Skeletal muscle satellite cell (primary cell): Measurements from ENCODE around the gene FOXP1.

Experiments used
- H3K27me3 ChIP-seq: 2 replicates; pipeline ENCODE4 v1.7.0; 2013; ENCODE audit warnings: low read length; ENCODE audit not compliant: control insufficient read depth, insufficient read depth
- H3K36me3 ChIP-seq: 2 replicates; pipeline ENCODE4 v1.7.0; 2013; ENCODE audit warnings: mild to moderate bottlenecking, control low read depth, low read length; ENCODE audit not compliant: insufficient read depth
- H3K4me1 ChIP-seq: 2 replicates; pipeline ENCODE4 v1.7.0; 2013; ENCODE audit warnings: low read length; ENCODE audit not compliant: control insufficient read depth, insufficient read depth
- H3K4me2 ChIP-seq: 2 replicates; pipeline ENCODE4 v1.7.0; 2013; ENCODE audit warnings: mild to moderate bottlenecking, low read length
- H3K4me3 ChIP-seq: 2 replicates; pipeline ENCODE4 v1.7.0; 2013; ENCODE audit warnings: low read length
- H3K9ac ChIP-seq: 2 replicates; pipeline ENCODE4 v1.7.0; 2013; ENCODE audit warnings: mild to moderate bottlenecking, low read depth, low read length, moderate library complexity
- H3K9me3 ChIP-seq: replicated peaks from 2 replicates; pipeline ENCODE4 v1.7.0; 2013; ENCODE audit warnings: mild to moderate bottlenecking, control low read depth, low read length

The FOXP1 gene

DNA sequence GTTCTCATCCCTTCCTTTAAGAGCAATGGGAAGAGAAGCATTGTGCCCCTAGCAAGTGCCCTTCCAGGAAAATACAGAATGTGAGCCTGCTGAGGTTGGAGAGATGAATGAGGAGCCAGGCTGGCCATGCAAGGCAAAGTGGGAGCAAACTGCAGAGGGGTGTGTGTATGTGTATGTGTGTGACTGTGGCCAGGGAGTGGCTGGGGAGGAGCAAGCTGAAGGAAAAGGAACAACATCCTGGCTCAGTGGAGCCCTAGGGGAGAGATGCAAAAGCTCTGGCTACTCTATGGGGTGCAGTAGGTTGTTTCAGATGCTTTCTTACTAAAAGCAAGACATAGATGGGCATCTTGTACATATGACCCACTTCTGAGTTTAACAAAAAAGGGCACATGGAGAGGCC, 20.6 kb downstream of the FOXP1 start:
- H3K27me3 ChIP-seq: no peaks in the 10 kb centered on the region
- H3K4me2 ChIP-seq: no peak overlapping the region
- no peaks in the 10 kb centered on the region for H3K36me3 ChIP-seq
- H3K4me1 ChIP-seq: peaks cover 6% of the 10 kb centered on the region
- no peak overlapping the region for H3K4me3 ChIP-seq
- H3K9ac ChIP-seq: no peak overlapping the region
- no peaks in the 10 kb centered on the region for H3K9me3 ChIP-seq

DNA sequence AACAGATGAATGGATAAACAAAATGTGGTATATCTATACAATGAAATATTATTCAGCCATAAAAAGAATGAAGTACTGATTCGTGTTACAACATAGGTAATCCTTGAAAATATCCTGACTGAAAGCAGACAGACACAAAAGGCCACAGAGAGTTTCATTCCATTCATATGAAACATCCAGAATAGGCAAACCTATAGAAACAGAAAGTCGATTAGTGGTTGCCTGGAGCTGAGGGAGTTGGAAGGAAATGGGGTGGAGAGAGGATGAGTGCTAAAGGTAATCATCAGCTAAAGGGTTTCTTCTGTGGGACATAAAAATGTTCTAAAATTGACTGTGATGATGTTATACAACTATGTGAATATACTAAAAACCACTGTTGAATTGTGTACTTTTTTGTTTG, 22.9 kb downstream of the FOXP1 start:
- Histone ChIP-seq H3K36me3 (no peaks in the 10 kb centered on the region), H3K27me3 (no peaks in the 10 kb centered on the region), H3K4me2 (no peak overlapping the region), H3K4me3 (no peak overlapping the region), H3K9ac (no peak overlapping the region), H3K9me3 (no peaks in the 10 kb centered on the region), H3K4me1 (peaks cover 6% of the 10 kb centered on the region)

DNA sequence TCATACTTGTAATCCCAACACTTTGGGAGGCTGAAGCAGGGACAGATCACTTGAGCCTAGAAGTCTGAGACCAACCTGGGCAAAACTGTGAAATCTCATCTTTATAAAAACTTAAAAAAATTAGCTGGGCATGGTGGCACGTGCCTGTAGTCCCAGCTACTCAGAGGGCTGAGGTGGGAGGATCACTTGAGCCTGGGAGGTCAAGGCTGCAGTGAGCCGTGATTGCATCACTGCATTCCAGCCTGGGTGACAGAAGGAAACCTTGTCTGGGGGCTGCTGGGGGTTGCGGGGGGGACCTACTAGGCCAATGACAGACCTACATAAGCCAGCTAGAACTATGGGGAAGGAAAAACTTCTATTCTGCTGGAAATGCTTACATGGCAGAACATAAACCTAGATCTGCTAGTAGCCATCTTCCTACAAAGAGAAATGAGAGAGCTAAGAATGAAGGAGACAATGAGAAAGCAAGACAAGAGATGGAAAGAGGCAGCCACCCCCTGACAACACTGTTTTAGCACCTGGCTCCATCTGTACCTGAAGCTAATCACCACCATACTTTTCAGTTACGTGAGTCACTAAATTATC, 23.9 kb downstream of the FOXP1 start:
- no peak overlapping the region for H3K4me2 ChIP-seq
- H3K4me1 ChIP-seq: peaks cover 6% of the 10 kb centered on the region
- no peak overlapping the region for H3K4me3 ChIP-seq
- H3K36me3 ChIP-seq: no peaks in the 10 kb centered on the region
- H3K9me3 ChIP-seq: no peaks in the 10 kb centered on the region
- no peaks in the 10 kb centered on the region for H3K27me3 ChIP-seq
- H3K9ac ChIP-seq: no peak overlapping the region

DNA sequence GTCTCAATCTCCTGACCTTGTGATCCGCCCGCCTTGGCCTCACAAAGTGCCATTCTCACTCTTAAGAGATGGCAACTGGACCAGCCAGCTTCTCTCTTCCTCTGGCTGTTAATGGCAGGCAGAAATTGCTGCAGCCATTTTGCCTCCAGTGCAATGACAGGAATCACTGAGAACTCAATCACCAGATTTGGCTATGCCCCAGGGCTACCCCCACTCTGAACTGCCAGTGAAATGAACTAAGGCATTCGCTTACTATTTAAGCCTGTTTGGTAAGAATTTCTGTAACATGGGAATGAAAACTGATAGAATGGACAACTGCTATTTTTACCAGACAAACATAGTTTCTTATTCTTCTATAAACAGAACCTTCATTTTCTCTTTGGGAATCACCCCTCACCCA, 24.5 kb downstream of the FOXP1 start:
- no peaks in the 10 kb centered on the region for H3K27me3 ChIP-seq
- H3K36me3 ChIP-seq: no peaks in the 10 kb centered on the region
- no peaks in the 10 kb centered on the region for H3K9me3 ChIP-seq
- H3K4me2 ChIP-seq: no peak overlapping the region
- no peak overlapping the region for H3K4me3 ChIP-seq
- no peak overlapping the region for H3K9ac ChIP-seq
- H3K4me1 ChIP-seq: peaks cover 6% of the 10 kb centered on the region

DNA sequence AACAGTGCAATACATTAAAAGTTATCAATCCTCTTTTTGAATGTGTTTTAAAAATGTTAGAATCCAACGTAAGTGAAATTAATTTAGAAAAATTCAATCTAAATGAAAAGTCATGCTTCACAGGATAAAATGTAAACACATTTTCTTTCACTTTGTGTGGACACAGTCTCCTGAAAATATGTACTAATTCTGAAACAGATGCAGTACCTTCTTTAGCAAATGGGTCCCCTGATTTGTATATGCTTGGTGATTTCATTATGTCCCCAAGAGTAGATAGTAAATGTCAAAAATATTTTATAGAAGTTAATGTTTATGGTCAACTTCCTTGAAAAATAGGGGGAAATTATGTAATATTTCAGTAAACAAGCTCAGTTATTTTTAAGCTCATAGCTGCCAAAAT, 28.9 kb downstream of the FOXP1 start:
- Histone ChIP-seq H3K4me3 (no peak overlapping the region), H3K9ac (no peak overlapping the region), H3K27me3 (no peaks in the 10 kb centered on the region), H3K9me3 (no peaks in the 10 kb centered on the region), H3K36me3 (no peaks in the 10 kb centered on the region), H3K4me2 (no peak overlapping the region), H3K4me1 (peaks cover 25% of the 10 kb centered on the region)

DNA sequence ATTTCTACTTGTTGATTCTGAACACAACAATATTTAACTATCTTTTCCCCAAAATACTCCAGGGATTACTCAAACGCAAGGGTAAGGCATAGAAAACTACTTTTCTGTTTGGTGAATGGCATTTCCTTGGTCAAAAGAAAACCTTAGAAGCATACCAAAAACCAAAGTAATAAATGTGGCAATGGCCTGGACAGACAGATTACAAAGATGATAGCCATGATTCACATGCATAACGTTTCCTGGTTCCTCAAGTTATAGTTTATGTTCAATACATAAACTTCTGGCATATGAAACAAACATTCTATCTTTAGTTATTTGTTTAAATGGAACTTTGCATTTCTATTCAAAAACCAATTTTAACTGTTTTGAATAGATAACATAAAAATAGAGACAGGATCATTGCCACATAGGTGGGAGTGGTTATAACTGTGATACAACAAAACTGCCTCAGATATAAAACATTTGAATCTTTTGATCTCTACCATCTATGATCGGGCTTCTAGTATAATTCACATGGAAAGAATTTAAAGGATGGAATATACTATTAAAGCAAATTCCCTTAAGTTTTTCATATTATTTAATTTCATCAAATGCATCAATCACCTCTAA, 32.1 kb downstream of the FOXP1 start:
- Histone ChIP-seq H3K4me1 (peaks cover 21% of the 10 kb centered on the region), H3K4me2 (peak overlapping the region; percentile 56), H3K27me3 (no peaks in the 10 kb centered on the region), H3K9me3 (no peaks in the 10 kb centered on the region), H3K36me3 (no peaks in the 10 kb centered on the region), H3K9ac (peak overlapping the region; percentile 13), H3K4me3 (no peak overlapping the region)

DNA sequence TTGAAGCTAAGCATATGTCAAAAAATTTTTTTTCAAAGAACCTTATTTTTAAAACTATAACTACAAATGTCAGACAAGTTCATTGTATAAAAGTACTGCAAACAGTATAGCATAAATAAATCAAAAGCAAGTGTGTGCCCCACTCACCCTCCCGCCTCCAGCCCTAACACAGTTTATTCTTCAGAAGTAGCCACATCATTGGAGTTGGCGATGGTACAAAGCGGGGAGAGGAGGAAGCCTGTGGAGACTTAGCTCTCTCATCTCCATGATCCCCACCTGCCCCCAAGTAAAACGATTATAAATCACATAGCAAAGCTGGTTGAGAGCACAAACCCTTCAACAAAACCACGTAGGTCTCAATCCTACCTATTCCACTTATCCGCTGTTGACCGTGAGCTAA, 33.6 kb downstream of the FOXP1 start:
- H3K4me3 ChIP-seq: no peak overlapping the region
- no peak overlapping the region for H3K4me2 ChIP-seq
- H3K9ac ChIP-seq: no peak overlapping the region
- H3K4me1 ChIP-seq: peaks cover 21% of the 10 kb centered on the region
- no peaks in the 10 kb centered on the region for H3K27me3 ChIP-seq
- no peaks in the 10 kb centered on the region for H3K36me3 ChIP-seq
- no peaks in the 10 kb centered on the region for H3K9me3 ChIP-seq

DNA sequence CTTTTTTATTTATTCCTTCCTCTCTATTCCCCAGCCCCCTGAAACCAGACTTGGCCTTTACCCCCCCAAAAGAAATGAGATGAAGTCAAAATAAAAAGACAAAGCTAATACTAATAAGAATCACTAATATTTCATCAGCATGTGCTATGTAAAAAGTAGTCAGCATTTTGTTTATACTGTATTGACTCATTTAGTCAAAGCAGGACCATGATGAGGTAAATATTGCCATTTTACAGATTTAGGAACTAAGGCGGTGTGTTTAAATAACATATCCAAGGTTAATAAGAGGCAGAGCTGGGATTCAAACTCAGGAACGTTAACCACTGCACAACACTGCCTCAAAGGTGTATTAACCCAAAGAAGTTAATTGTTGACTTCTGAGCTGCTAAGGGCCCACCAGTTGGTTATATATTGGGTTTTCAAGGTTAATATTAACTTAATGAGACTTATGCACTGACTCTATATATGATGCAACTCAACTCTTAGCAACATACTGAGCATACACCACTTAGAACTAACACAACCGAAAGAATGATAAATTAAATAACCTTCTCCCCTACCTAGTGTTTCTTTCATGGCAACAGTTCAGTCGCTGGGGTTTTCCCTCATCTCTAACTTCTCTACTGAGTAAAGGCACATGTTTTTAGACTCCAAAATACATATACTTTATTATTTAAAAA, 34.7 kb downstream of the FOXP1 start:
- Histone ChIP-seq H3K27me3 (no peaks in the 10 kb centered on the region), H3K9ac (no peak overlapping the region), H3K9me3 (no peaks in the 10 kb centered on the region), H3K4me2 (no peak overlapping the region), H3K4me3 (no peak overlapping the region), H3K4me1 (peaks cover 21% of the 10 kb centered on the region), H3K36me3 (no peaks in the 10 kb centered on the region)

DNA sequence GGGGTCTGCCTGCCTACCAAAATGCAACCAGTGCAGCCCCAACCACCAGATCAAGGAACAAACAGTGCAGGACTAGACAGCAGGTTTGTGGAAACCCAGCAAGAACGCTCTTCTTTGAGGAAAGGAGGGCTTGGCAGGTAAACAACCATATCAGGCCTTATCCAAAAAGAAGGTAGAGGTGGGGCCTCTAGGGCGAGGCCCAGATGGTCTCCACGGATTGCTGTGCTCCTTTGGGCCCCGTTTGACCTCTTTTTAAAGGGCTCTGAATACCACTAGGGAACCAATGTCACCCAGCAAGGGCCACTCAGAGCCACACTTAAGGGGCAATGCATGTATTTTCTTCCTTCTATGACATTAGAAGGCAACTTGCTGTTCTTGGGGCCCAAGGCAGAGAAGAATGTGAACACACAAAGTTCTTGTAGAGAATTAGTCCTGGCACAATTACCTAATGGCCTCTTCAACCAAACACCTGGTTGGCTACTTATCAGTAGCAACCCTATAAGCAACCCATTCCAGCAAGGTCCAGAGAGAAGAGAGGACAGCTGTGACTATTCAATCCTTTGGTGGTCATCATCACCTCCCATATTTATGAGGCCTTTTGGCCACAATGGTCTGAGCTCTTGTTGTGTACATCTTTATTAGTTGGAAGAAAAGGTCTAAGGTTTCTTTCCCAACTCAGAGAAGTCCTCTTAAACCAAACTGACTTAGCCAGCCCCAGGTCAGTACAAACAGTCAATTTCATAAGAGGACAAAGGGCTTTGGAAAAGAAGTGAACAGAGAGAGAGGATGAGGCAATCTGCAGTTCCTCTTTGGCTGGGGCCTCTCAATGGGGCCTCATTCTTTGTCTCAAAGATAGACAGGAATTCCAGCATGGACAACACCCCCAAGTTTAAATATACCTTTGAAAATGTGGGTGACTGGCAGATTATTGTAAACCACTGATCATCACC, 36.0 kb downstream of the FOXP1 start:
- no peaks in the 10 kb centered on the region for H3K36me3 ChIP-seq
- H3K9me3 ChIP-seq: no peaks in the 10 kb centered on the region
- no peak overlapping the region for H3K4me2 ChIP-seq
- no peak overlapping the region for H3K4me3 ChIP-seq
- H3K27me3 ChIP-seq: no peaks in the 10 kb centered on the region
- no peak overlapping the region for H3K9ac ChIP-seq
- H3K4me1 ChIP-seq: peaks cover 30% of the 10 kb centered on the region

DNA sequence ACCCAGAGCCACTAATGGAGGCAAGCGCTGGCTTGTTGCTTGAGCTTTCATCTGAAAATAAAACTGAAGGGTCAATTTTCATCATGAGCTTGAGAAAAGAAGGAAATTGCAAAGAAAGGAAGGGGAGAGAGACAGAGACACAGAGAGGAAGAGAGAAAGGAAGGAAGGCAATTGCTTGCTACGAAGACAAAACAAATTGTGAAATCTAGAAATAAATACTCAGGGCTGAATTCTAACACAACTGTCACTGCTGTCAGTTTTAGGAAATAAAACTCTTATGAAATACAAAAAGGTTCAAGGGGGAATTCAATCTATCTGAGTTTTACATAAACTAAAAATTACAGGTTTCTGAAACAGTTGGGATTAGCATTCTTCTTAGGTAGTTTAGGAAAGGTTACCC, 36.7 kb downstream of the FOXP1 start:
- Histone ChIP-seq H3K4me2 (no peak overlapping the region), H3K4me1 (peaks cover 34% of the 10 kb centered on the region), H3K4me3 (no peak overlapping the region), H3K9ac (no peak overlapping the region), H3K36me3 (no peaks in the 10 kb centered on the region), H3K27me3 (no peaks in the 10 kb centered on the region), H3K9me3 (no peaks in the 10 kb centered on the region)

DNA sequence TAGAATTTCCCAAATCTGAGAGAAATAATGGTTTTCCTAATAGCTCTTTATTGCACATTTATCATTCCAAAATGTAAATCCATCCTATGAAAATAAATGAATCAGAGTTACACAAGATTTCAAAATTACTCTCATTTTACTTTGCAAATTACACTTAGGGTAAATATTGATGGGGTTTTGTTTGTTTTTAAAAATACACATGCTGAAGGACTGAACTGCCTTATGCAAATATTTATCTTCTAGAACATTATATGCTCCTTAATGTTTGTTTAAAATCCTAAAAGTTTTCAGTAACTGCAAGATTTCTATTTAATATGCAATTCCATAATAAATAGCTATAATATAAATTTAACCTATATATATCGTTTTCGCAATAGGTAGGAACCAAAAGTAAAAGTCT, 38.2 kb downstream of the FOXP1 start:
- peaks cover 31% of the 10 kb centered on the region for H3K4me1 ChIP-seq
- H3K4me2 ChIP-seq: no peak overlapping the region
- H3K4me3 ChIP-seq: no peak overlapping the region
- H3K9me3 ChIP-seq: no peaks in the 10 kb centered on the region
- H3K9ac ChIP-seq: no peak overlapping the region
- H3K36me3 ChIP-seq: no peaks in the 10 kb centered on the region
- H3K27me3 ChIP-seq: no peaks in the 10 kb centered on the region
